Suprapubic skin (tissue), 4 donors: ENCODE data around the gene PABPN1L. TPM values are rescaled to one million over a fixed set of nuclear protein-coding genes. Genes with fewer than 3 reads are reported as not detected.

Experiments used
- DNase-seq, 2 donors: peaks; one replicate each; pipeline ENCODE4 v3.0.0-alpha.2; 2019; ENCODE audit warnings: low spot score in 2 of 2
- H3K27ac ChIP-seq: fragments of 200-600 bp; sonication (generic); one replicate; pipeline ENCODE4 v1.5.1; 2019
- H3K27me3 ChIP-seq: fragments of 200-600 bp; sonication (generic); one replicate; pipeline ENCODE4 v1.5.1; 2019
- H3K36me3 ChIP-seq: fragments of 200-600 bp; sonication (generic); one replicate; pipeline ENCODE4 v1.5.1; 2019
- H3K4me1 ChIP-seq: fragments of 200-600 bp; sonication (generic); one replicate; pipeline ENCODE4 v1.5.1; 2019
- H3K4me3 ChIP-seq: fragments of 200-600 bp; sonication (generic); one replicate; pipeline ENCODE4 v1.5.1; 2019; ENCODE audit warnings: mild to moderate bottlenecking
- H3K9me3 ChIP-seq: fragments of 200-600 bp; sonication (generic); one replicate; pipeline ENCODE4 v1.5.1; 2019
- EP300 ChIP-seq: sonication (generic); formaldehyde crosslinking; IDR thresholded peaks from one replicate; pipeline ENCODE4 v1.6.1; 2017; ENCODE audit warnings: antibody characterized with exemption
- POLR2A ChIP-seq, 2 donors: fragments of 450-650 bp; IDR thresholded peaks; one replicate each; pipeline ENCODE4 v1.6.1; 2017; ENCODE audit warnings: antibody characterized with exemption in 2 of 2, mild to moderate bottlenecking in 2 of 2, moderate library complexity in 2 of 2
- POLR2AphosphoS5 ChIP-seq, 3 donors: sonication (generic); formaldehyde crosslinking; IDR thresholded peaks; one replicate each; pipeline ENCODE4 v1.6.1; 2017; ENCODE audit warnings: antibody characterized with exemption in 3 of 3
- WGBS: methylation state at CpG from one replicate; pipeline ENCODE4 v1.1.5; 2018; 5-methylcytosine and 5-hydroxymethylcytosine counted together
- total RNA-seq, 4 donors: library from RNA; depleted of rRNA; stranded (reverse); fragments of >200 nt; gene quantifications; one replicate each; pipeline ENCODE4 v1.1.0, GENCODE V29; 2016
- TF ChIP-seq, protein P1 (sequence below), 2 donors: fragments of 200-600 bp in 1 of 2; fragments of 450-650 bp in 1 of 2; sonication (generic) in 1 of 2; IDR thresholded peaks; one replicate each; pipeline ENCODE4 v1.5.1; 2016 to 2019; ENCODE audit warnings: antibody characterized with exemption in 2 of 2, mild to moderate bottlenecking in 1 of 2, moderate library complexity in 1 of 2

PABPN1L gene
- total RNA-seq, 4 donors from 2014 or later, result not detected

- no peaks in the 10 kb centered on the region for H3K27me3 ChIP-seq
- WGBS, result 91% methylated on average over 16 of the region's 20 CpGs
- no peak overlapping the region for H3K4me3 ChIP-seq
- no peaks in the 10 kb centered on the region for H3K9me3 ChIP-seq
- no peaks in the 10 kb centered on the region for H3K4me1 ChIP-seq
- TF ChIP-seq EP300 (no peak), POLR2AphosphoS5 (IDR thresholded peaks at IDR 0.05) (no peak)
- TF ChIP-seq, protein P1, sequence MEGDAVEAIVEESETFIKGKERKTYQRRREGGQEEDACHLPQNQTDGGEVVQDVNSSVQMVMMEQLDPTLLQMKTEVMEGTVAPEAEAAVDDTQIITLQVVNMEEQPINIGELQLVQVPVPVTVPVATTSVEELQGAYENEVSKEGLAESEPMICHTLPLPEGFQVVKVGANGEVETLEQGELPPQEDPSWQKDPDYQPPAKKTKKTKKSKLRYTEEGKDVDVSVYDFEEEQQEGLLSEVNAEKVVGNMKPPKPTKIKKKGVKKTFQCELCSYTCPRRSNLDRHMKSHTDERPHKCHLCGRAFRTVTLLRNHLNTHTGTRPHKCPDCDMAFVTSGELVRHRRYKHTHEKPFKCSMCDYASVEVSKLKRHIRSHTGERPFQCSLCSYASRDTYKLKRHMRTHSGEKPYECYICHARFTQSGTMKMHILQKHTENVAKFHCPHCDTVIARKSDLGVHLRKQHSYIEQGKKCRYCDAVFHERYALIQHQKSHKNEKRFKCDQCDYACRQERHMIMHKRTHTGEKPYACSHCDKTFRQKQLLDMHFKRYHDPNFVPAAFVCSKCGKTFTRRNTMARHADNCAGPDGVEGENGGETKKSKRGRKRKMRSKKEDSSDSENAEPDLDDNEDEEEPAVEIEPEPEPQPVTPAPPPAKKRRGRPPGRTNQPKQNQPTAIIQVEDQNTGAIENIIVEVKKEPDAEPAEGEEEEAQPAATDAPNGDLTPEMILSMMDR (IDR thresholded peaks at IDR 0.05), result no peak
- H3K27ac ChIP-seq, result no peak overlapping the region
- DNase-seq, result no peak
- H3K36me3 ChIP-seq, result peaks cover 64% of the 10 kb centered on the region
Observed at GRCh38 chr16:88837806-88838205, 28.7 kb downstream of the PABPN1L start.

DNA sequence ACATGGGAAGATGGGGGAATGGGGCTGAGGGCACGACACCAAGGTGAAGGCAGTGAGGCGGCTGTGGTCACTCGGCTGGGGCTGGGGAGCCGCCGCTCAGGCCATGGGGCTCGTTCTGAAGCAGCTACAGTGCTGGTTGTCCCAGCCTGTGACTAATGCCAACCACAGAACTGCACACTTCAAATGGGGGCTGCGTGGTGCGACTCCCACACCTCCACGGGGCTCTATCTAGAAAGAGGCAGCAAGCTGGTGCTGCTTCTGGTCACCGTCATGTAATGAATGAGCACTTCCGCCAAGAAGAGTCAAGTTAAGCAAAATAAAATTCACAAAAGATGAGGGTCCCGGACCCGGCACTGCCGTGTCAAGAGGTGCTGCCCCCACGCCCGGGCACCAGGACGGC lies 29.7 kb downstream of the PABPN1L start:
- Histone ChIP-seq H3K27me3 (no peaks in the 10 kb centered on the region), H3K27ac (no peak overlapping the region), H3K36me3 (peaks cover 54% of the 10 kb centered on the region), H3K4me1 (no peaks in the 10 kb centered on the region), H3K9me3 (no peaks in the 10 kb centered on the region), H3K4me3 (no peak overlapping the region)
- no peak for TF ChIP-seq POLR2A (IDR thresholded peaks at IDR 0.05)
- TF ChIP-seq, protein P1 (IDR thresholded peaks at IDR 0.05), result no peak
- DNase-seq, result no peak
- 91% methylated on average over 17 of the region's 17 CpGs for WGBS

GRCh38 chr16:88835818-88836217 lies 30.6 kb downstream of the PABPN1L start:
- peaks cover 47% of the 10 kb centered on the region for H3K36me3 ChIP-seq
- H3K27me3 ChIP-seq, result no peaks in the 10 kb centered on the region
- no peak for DNase-seq
- TF ChIP-seq POLR2A (IDR thresholded peaks at IDR 0.05) (no peak), EP300 (no peak), POLR2AphosphoS5 (IDR thresholded peaks at IDR 0.05) (no peak)
- TF ChIP-seq, protein P1 (IDR thresholded peaks at IDR 0.05), result no peak
- no peaks in the 10 kb centered on the region for H3K9me3 ChIP-seq
- WGBS, result 96% methylated on average over 32 of the region's 33 CpGs
- H3K4me1 ChIP-seq, result no peaks in the 10 kb centered on the region
- H3K27ac ChIP-seq, result no peak overlapping the region
- no peak overlapping the region for H3K4me3 ChIP-seq

GRCh38 chr16:88835383-88835782 lies 31.1 kb downstream of the PABPN1L start:
- no peaks in the 10 kb centered on the region for H3K4me1 ChIP-seq
- H3K27me3 ChIP-seq, result no peaks in the 10 kb centered on the region
- TF ChIP-seq, protein P1 (IDR thresholded peaks at IDR 0.05), result no peak
- TF ChIP-seq EP300 (no peak), POLR2A (IDR thresholded peaks at IDR 0.05) (no peak), POLR2AphosphoS5 (IDR thresholded peaks at IDR 0.05) (no peak)
- WGBS, result 67% methylated on average over 5 of the region's 11 CpGs
- no peak for DNase-seq
- no peaks in the 10 kb centered on the region for H3K9me3 ChIP-seq
- peaks cover 43% of the 10 kb centered on the region for H3K36me3 ChIP-seq
- no peak overlapping the region for H3K4me3 ChIP-seq
- H3K27ac ChIP-seq, result no peak overlapping the region

DNA sequence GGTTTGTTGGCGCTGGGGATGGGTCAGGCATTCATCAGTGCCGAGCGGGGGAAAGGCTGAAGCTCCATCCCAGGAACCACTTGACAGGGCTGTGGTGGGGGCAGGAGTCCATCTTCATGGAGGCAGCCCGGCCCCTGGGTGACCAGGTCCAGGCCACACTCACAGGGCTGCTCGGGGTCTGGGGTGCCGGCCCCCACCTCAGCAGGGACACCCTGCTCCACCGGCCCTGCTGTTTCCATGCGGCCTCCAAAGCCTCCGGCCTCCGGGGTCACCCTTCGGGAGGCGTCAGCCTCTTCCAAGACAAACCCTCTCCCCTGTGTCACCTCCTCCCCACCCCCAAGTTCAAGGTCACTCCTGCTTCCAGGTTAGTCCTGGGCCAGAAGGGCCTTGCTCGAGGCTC lies 31.8 kb downstream of the PABPN1L start:
- Histone ChIP-seq H3K36me3 (peaks cover 36% of the 10 kb centered on the region), H3K27me3 (no peaks in the 10 kb centered on the region), H3K4me3 (no peak overlapping the region), H3K27ac (no peak overlapping the region), H3K4me1 (no peaks in the 10 kb centered on the region), H3K9me3 (no peaks in the 10 kb centered on the region)
- WGBS, result 80% methylated on average over 1 of the region's 13 CpGs
- DNase-seq, result no peak
- TF ChIP-seq, protein P1 (IDR thresholded peaks at IDR 0.05), result no peak
- TF ChIP-seq EP300, result no peak
- no peak for TF ChIP-seq POLR2A (IDR thresholded peaks at IDR 0.05)
- TF ChIP-seq POLR2AphosphoS5 (IDR thresholded peaks at IDR 0.05), result no peak
